HG03280 (cell line): ENCODE results near the gene ABCB9.
"Not testable (repeated sequence)": the region's sequence is repeated elsewhere in the genome, so short reads cannot be mapped to it uniquely, and the experiment has no call there.

Experiments used
- ATAC-seq: cut with Tn5 transposase; IDR thresholded peaks from one replicate; pipeline ENCODE4 v1.9.1; 2021; ENCODE audit warnings: mild to moderate bottlenecking, moderate library complexity; ENCODE audit not compliant: unreplicated experiment

Gene ABCB9

DNA sequence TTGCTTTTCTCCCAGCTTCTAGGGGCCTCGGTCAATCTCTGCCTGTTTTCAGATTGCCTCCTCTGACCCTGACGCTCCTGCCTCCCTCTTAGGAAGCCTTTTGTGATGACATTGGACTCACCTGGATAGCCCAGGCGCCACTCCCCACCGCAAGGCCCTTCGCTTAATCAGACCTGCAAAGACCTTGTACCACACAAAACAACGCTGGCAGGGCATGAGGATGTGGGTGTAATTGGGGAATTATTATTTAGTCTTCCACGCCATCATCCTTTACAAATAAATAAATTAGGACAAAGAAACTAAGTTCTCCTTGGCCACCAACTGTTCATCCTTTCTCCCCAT is 62.6 kb downstream of the ABCB9 start:
- ATAC-seq: no peak

DNA sequence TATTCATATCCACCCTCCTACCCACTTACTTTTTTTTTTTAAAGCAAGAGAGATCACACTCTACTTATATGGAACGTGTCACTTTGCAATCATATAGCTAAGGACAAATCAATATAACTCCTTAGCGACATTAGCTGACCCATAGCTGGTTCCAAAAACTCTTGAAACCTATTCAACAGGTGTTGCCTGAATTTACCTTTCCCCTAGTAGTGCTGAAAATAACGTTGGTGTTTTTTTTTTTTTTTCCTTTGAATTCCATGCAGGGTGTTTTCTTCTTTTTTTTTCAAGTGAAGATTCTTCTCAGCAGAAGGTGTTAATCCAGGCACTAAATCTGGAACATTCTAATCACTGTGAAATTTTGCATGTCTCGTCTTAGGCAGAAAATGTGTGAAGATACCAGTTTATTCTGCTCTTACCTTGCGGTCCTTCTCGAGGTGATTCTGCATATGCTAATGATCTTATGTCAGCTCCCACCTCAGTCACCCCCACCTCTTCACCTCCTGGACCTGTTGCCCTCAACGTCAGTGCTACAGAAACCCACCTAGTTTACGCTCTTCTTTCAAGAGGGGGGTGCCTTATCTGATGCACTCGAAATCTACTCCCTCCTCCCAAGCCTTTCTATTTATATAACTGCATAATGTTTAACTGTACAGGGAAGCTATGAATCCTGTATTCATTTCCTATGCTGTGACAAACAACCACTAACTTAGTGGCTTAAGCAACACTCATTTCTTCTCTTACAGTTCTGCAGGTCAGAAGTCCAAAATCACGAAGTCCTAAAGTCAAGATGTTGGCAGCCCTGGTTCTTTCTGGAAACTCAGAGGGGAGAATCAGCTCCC is 63.2 kb downstream of the ABCB9 start:
- ATAC-seq: no peak

DNA sequence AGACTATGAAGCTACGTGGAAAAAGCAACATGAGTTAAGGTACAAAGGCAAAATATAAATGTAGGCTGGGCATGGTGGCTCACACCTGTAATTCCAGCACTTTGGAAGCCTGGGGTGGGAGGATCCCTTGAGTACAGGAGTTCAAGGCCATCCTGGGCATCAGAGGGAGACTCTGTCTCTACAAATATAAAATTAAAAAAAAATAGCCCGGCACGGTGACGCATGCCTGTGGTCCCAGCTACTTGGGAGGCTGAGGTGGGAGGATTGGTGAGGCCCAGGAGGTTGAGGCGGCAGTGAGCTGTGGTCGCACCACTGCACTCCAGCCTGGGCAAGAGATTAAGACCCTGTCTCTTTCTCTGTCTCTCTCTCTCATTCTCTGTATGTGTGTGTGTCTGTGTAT is 66.4 kb downstream of the ABCB9 start:
- no peak for ATAC-seq

DNA sequence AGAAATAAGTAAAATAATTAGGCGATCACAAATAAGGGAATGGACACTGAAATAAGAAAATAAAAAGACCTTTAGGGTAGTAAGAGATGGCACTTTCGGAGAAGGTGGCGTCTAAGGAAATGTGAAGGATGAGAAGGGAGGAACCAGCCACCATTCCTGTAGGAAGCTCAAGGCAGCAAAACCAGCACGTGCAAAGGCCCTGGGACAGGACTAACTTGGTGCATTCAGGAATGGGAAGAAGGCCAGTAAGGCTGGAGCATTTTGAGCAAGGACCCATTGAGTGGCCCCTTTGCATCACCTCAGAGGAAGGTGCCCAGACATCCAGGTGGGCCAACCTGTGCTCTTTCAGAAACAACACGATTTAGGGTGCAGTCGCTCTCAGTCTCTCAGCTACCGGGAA is 69.6 kb downstream of the ABCB9 start:
- no peak for ATAC-seq

DNA sequence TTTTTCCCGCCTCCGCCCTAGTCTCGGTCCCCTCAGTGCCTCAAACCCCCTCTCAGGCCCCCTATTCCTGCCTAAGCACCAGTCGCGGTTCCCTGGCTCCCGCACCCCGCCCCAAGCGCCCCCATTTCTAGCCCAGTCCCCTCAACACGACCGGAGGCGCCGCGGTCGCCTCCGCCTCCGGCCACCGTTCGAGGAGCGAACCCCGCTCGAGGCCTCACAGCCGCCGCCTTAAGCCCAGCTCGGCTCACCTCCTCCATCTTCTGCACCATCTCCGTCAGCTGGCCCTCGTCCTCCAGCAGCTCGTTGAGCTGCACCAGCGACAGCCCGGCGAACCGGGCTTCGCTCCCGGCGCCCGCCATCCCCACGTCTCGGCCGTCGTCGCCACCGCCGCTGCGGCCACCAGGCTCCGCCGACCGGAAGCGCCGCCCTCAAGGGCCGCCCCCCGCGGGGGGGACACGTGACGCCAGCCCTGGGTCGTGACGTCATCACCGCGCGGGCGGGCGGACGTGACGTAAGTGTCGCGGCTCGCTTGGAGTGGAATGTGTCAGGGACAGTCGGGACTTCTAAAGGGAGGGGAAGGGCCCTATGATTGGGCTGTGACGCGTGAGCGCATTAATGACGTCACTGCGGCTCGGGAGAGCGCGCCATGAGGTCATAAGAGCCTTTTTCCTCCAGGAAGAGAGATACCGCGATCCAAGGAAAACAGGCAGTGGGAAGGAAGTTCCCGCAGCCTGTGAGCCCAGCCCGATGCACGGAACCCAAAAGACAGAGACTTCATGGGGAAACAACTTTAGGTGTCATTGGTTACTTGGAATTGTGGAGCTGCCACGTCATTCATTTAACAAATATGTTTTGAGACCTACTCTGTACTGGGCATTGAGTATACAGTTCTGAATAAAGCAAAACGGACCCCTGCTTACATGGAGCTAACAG is 70.3 kb downstream of the ABCB9 start, which contains the start of gene VPS37B:
VPS37B (minus strand) TSS at position 421 of the 933 bp plus-strand sequence; CDS start at position 359, 62 bp downstream.
- ATAC-seq: peak; percentile 64

DNA sequence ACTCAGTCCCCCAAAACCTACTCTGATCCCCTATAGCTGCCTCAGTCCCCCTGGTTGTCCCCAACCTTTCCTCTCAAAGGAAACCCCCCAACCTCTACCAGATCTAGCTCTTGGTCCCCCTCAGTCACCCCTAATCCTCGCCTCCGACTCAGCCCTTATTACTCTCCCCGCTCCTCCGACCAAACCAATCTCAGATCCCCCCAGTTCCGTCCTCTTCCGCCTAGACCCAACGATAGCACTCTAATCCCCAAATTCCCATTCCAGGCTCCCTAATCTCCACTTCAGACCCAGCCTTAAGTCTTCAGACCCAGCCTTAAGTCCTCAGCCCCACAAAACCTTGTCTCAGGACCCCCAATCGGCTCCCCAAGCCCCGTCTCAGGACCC is 71.0 kb downstream of the ABCB9 start:
- no peak for ATAC-seq

DNA sequence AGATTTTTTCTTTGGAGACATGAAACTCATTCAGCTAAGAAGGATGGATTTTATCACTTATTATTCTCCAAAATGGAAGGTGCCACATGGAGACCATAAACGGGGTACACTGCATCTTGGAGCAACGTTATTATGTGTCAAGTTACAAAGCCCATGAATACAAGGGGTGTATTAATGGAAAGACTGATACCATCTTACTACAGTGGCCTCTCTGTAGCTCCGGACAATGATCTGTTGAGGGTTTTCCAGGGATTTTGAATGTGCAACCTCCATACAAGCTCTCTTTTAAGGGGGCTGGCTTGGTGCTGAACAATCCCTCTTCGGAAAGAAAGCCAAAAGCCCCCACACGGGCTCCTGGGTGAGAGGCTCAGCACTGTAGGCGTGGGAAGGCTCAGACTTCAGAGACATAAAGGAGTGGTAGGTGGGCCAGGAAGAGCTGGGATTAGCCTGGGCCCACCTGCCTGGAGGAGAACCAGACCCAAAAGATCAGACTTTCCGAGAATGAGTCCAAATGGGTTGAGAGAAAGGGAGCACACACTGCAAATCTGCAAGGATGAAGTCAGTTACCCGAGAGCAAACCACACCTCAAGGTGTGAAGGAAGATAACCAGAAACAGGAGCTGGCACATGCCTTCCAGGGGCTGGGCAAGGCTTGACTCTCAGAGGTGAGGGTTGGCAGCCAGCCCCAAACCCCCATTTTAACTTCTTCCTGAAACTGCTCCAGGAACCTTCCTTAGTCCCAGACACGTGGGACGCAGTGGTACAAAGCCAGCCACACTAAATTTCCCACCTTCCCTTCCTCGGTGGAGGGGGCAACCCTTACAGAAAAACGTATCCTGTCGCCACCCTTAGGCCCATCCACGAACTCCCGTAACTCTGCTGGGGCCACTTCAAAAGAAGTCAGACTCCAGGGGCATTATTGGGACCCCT is 71.8 kb downstream of the ABCB9 start:
- ATAC-seq: no peak

DNA sequence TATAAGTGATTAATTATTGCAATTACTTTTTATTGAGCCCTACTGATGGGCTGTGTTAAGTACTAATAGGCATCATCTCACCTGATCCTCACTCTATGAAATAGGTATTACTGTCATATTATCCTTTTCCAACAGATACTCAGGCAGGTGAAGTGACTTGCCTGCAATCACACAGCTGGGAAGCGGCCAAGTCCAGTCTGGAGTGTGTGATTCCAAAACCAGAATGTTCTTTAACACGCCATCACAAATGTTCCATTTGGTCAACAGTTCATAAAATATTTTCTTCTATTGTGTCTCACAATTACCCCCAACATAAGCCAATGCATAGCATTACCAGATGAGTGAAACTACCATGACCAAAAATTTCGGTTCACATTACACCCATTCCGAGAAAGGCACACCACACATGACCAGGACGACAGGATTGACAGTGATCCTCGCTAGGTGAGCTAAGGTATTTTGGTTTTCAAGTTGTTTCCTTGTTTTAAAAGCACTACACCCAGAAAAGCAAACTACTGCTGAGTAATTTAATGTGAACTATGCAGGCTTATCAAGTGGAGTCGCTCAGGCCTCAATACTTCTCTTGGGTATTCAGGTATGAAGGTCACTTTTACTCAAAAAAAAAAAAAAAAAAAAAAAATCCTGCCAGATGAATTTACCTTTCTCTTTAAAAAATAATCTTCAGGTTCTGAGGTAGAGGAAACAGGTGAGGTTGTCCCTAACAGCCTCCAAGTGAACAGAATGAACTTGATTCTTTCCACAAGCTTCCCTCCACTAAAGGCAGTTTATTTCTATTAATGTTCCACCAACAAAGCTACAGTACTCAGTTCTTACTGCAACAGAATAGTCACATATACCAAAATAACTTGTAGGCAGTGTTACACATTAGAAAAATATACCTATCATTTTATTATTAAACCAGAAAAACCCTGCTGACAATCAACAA is 72.8 kb downstream of the ABCB9 start:
- ATAC-seq: no peak

DNA sequence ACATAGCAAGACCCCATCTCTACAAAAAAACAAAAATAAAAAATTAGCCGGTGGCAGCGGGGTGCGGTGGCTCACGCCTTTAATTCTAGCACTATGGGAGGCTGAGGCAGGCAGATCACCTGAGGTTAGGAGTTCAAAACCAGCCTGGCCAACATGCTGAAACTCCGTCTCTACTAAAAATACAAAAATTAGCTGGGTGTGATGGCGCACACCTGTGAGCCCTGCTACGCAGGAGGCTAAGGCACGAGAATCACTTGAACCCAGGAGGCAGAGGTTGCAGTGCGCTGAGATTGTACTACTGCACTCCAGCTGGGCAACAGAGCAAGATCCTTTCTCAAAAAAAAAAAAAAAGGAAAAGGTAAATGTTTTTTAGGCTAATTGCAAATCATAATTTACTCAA is 73.5 kb downstream of the ABCB9 start:
- not testable (repeated sequence) for ATAC-seq

DNA sequence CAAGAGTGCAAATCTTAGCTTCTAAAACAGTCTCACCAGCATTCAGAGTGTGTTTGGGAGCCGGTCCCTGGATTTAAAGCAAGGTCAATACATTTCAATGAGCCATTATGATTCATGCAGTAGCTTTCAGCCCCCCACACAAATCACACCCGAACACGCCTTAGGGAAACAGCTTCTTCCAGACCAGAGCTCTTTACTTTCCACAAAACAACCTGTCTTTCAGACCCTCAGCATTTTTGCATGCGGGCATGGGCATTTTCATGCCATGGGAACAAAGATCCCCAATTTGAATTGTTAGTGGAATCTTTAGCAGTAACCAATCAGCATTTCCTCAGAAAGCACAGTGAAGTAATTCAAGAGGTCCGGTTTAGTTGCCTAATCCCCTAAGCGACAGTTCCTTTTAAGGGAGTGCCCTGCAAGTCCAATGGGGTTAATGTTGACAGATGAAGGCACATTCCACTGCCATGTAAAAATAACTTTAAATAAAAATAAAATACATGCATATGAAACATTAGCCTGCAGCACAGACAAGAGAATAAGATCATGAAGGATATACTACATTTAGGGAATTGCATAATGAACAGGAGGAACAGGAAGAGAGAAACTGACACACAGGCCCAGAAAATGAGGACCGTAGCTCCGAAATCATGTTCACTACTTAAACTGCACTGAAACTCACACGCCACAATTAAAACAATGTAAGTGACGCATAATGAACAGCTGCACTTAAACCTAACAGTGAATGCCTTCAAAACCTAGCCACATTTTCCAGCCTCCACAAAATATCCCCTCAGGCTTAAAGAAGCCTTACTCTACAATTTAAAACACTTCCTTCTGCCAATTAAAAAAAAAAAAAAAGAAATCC is 74.4 kb downstream of the ABCB9 start:
- no peak for ATAC-seq

DNA sequence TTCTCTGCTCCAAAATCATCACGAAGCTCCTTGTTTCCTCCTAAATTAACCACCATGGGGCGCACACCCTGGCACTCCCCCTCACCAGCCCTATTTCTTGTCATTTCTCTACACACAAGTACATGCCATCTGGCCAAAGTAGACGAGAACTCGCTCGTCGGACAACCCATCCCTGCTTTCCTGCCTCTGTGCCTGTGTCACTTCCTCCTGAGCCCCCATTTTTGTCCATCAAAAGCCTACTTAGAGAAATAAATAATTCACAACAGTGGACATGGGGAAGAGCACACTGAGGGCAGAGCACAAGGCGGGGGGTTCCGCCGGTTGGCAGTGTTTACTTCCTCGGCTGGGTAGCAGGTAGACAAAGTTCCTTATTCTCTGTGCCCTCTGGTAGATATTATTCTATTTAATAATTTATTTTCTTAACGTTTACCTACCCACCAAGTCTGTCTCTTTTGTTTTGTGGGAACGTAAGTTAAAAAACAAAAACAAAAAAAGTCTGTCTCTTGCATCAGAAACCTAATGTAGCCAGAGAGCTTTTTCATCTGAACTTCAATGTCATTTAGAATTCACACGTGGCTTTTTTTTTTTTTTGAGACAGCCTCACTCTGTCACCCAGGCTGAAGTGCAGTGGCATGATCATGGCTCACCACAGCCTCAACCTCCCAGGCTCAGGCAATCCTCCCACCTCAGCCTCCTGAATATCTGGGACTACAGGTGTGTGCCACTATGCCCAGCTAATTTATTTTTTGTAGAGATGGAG is 76.3 kb downstream of the ABCB9 start:
- ATAC-seq: no peak

DNA sequence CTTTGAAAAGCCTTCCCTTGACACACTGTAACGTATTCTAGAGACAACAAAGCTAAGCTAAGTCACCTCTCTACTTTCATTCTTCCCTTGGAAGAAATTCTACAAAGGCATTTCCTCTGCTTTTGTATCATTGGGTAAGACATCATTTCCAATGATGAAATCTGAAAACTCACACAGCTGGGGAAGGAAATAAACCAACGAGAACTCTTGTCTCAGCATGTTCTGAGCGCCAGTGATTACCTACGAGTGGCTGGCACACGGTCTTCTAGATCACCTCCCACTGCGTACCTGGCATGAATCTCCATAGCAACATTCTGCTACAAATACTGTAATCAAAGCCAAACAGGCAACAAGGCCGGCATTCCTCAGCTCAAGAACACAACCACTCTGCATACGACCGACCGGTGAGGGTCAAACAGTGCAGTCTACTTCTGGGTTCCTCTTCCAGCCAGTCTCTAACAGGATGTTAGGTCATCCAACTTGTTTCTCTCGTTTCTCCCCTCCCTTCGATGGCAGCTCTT is 78.0 kb downstream of the ABCB9 start:
- peak; percentile 52 for ATAC-seq

DNA sequence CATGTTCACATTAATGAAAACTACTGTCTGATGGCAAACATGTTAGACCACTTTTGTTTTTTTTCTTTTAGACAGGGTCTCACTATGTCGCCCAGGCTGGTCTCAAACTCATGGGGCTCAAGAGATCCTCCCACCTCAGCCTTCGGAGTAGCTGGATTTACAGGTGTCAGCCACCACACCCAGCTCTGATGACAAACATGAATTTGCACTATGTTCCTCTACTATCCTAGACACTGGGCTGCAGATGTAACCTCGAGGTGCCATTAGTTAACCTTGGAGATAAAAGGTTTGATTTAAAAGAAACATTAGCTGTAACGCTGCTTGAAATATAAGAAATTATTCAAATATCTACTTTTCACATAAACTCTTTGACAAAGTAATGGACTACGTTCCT is 78.4 kb downstream of the ABCB9 start:
- ATAC-seq: peak; percentile 22

DNA sequence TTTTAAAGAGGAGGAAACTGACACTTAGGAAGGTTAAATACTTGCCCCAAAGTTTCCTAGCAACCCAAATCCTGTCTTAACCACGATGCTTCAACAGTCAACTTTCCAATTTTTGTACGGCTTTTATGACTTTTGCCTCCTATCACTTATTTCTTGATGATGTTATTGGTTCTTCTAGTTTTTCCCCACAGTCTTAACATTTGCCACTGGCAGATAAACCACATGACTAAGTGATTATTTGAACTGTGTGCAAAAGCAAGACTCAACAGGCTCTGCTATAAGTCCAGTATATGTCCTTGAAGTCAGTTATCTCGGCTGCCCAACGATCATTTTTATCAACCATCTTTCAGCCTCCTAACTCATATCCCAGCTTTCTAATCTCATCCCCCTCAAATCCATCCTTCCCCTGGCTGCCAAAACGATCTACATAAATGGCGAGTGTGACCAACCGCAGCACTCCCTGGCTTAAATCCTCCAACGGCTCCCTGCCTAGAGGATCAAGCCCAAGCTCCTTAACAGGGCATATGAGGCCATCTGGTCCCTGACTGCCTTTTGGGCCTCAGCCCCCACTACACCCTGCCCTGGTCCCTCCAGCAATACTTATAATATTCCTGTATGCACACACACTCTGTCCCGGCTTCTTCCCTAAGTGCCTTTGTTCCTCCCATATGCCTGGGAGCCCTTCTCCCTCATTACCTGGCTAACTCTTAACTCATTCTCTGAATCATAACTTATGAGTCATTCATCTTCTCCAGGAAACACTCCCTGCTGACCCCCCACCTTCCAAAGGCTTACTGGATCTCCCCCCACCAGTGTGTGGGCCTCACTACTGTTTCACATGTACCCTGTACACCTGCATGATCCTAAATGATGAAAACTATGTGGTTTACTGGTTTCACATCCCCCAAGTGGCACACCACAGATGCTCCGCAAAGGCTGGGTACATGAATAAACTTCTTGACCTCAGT is 79.1 kb downstream of the ABCB9 start:
- ATAC-seq: peak; percentile 65

DNA sequence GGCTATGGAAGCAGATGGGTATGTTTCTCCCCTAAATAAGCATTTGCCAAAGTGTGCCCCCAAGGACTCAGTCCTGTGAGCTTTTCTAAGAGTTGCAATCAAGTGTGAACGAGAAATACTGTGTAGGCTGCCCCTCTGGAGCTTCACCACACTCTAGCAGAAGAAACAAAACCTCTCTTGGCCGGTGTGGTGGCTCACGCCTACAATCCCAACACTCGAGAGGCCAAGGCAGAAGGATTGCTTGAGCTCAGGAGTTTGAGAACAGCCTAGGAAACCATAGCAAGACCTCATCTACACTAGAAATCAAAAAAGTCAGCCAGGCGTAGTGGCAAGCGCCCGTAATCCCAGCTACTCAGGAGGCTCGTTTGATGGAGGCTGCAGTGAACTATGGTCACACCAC is 80.1 kb downstream of the ABCB9 start:
- ATAC-seq: no peak

DNA sequence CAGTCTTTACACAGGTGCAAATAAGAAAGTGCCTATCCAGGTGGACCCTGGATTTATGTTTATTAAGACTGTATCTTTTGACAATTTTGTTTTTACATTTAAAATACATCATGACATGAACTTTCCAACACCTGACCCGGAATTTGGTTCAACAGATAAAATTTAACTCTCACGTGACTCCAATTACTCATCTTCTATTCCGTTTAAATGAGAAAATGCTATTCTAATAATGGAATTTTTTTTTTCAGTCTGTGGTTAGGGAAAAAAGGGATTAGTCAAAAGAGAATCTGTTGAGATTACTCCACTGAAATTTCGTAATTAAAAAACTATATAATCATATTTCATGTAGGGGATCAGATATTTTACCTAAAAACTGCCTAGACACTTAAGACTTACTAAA is 81.4 kb downstream of the ABCB9 start:
- no peak for ATAC-seq
